Motor neuron (in vitro differentiated cells): ENCODE results near the gene SMAP1. TPM values are rescaled to one million over a fixed set of nuclear protein-coding genes. Genes with fewer than 3 reads are reported as not detected.

Source experiments
- ATAC-seq, 8 experiments: fragments of 200-7000 bp; cut with Tn5 transposase; replicated peaks in 6 of 8; 2 replicates each; pipeline ENCODE4 v1.8.0; 2021; ENCODE audit warnings: mild to moderate bottlenecking in 8 of 8, moderate library complexity in 8 of 8
- H3K27ac ChIP-seq, 2 donors: fragments of 250-450 bp; sonication (Bioruptor Pico); 2 replicates each; pipeline ENCODE4 v1.9.0; 2021; ENCODE audit warnings: antibody characterized with exemption in 2 of 2, mild to moderate bottlenecking in 2 of 2, moderate library complexity in 1 of 2
- H3K4me1 ChIP-seq, 2 donors: fragments of 250-450 bp; sonication (Bioruptor Pico); replicated peaks in 1 of 2; 2 replicates each; pipeline ENCODE4 v1.6.1; 2021; ENCODE audit warnings: antibody characterized with exemption in 2 of 2, mild to moderate bottlenecking in 2 of 2, moderate library complexity in 1 of 2
- H3K4me3 ChIP-seq, 5 donors: fragments of 250-450 bp; sonication (Bioruptor Pico); 2 replicates each; pipeline ENCODE4 v1.9.0; 2021; ENCODE audit warnings: antibody characterized with exemption in 5 of 5, mild to moderate bottlenecking in 5 of 5, moderate library complexity in 4 of 5
- WGBS, 10 experiments: fragments of 450-650 bp; shearing (Covaris generic); methylation state at CpG; one replicate each; pipeline ENCODE4 v1.0.0; 2022; 5-methylcytosine and 5-hydroxymethylcytosine counted together
- in situ Hi-C, 9 experiments: fragments of 400-800 bp; cut with MboI; loops; one replicate each; pipeline ENCODE4 v1.15.0; 2021; ENCODE audit warnings: low sequenced_read_pairs in 9 of 9, low pct_unique_long_range_greater_than_20kb in 2 of 9; ENCODE audit not compliant: unreplicated experiment in 9 of 9
- total RNA-seq, 8 experiments: library from RNA; unstranded; fragments of 300-600 nt; gene quantifications; 2 replicates each; pipeline versions ENCODE4 v1.2.3 to v1.2.4, GENCODE V29; 2022

Gene SMAP1
- total RNA-seq, 8 experiments from 2014 or later: 14.4 to 46.5 (median 31.2) TPM

DNA sequence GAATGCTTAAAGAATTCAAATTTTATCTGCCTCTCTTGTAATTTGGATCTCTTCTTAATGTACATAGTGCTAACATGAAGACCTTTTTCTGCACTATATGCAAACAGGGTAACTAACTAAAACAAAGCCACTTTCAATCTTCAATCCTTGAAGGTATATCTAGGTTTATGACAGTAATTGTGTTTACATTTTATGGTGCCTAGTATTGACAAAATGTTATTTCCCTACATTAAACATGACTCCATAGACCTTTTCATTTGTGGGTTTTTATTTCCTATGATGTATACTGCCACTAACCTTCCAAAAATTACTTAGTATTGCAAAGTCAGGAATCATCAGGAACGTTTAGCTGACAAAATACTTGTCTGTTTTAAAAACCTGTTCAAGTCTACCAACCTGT lies 193.2 kb downstream of the SMAP1 start:
- no peak overlapping the region for H3K4me3 ChIP-seq
- in situ Hi-C loops: loop anchor here in 1 of 9 experiments (25.0 kb wide), 1 partner anchor 324 kb away; no protein-coding TSS in a partner anchor
- H3K27ac ChIP-seq: no peak overlapping the region
- 73 to 100% (median 96%) methylated on average over 1 of the region's 1 CpG for WGBS, 10 experiments
- ATAC-seq: no peak
- H3K4me1 ChIP-seq: peaks cover 5 to 7% of the 10 kb centered on the region in 2 donors

DNA sequence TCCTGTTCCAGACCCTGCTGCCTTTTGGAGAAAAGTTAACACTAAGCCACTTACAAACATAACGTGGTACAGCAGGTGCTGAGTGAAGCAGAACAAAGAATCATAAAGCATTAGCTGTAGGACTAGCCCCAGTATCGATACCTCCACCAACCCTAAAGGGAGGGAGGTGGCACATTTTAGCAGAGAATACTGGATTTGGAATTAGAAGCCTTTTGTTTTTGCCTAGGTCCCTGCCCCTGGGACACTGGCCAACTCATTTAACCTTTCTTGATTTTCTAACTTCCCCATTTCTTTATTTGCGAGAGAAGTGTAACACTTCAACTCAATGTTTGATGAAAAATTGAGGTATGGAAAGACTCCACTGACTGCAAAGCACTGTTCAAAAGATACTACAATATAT lies 195.7 kb downstream of the SMAP1 start:
- in situ Hi-C loops: loop anchor here in 1 of 9 experiments (25.0 kb wide), 1 partner anchor 326 kb away; no protein-coding TSS in a partner anchor
- no peak overlapping the region for H3K4me3 ChIP-seq
- WGBS, 10 experiments: 25 to 100% (median 80%) methylated on average over 1 to 2 of the region's 3 CpGs; no CpG with 5 or more reads in 3 of the 10 experiments
- peaks cover 5 to 7% of the 10 kb centered on the region in 2 donors for H3K4me1 ChIP-seq
- H3K27ac ChIP-seq: no peak overlapping the region
- no peak for ATAC-seq

DNA sequence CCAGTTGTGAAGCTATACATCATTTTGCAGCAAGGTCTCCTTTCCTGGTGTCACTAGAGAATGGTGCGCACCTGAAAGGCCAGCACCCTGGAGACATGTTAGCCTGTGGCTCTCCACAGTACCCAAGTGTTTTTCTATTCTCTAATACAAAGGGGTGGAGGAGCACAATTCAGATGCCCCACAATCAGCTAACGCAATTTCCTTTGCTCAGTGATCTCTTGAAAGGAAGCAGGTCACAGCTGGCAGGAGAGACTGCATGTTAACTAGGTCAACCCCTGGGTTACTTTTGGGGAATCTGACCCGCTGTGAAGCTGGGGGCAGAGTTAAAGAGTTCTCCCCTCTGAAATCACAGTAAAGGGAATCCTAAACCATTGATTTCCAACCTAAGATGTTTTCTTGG lies 196.7 kb downstream of the SMAP1 start:
- Histone ChIP-seq H3K4me3 (no peak overlapping the region), H3K4me1 (peaks cover 5 to 7% of the 10 kb centered on the region in 2 donors), H3K27ac (no peak overlapping the region)
- ATAC-seq: peak in 1 of 8 experiments; percentile 9
- WGBS, 10 experiments: 33 to 79% (median 58%) methylated on average over 1 to 3 of the region's 3 CpGs; no CpG with 5 or more reads in 4 of the 10 experiments
- in situ Hi-C loops: loop anchor here in 1 of 9 experiments (25.0 kb wide), 1 partner anchor 327 kb away; no protein-coding TSS in a partner anchor

GRCh38 chr6:70872469-70872868 lies 204.8 kb downstream of the SMAP1 start:
- no peaks in the 10 kb centered on the region for H3K4me1 ChIP-seq
- in situ Hi-C loops: loop anchor here in 1 of 9 experiments (25.0 kb wide), 1 partner anchor 335 kb away; no protein-coding TSS in a partner anchor
- H3K27ac ChIP-seq: no peak overlapping the region
- ATAC-seq: no peak
- 73 to 100% (median 94%) methylated on average over 1 to 2 of the region's 2 CpGs for whole genome bisulfite sequencing, 10 experiments
- no peak overlapping the region for H3K4me3 ChIP-seq

DNA sequence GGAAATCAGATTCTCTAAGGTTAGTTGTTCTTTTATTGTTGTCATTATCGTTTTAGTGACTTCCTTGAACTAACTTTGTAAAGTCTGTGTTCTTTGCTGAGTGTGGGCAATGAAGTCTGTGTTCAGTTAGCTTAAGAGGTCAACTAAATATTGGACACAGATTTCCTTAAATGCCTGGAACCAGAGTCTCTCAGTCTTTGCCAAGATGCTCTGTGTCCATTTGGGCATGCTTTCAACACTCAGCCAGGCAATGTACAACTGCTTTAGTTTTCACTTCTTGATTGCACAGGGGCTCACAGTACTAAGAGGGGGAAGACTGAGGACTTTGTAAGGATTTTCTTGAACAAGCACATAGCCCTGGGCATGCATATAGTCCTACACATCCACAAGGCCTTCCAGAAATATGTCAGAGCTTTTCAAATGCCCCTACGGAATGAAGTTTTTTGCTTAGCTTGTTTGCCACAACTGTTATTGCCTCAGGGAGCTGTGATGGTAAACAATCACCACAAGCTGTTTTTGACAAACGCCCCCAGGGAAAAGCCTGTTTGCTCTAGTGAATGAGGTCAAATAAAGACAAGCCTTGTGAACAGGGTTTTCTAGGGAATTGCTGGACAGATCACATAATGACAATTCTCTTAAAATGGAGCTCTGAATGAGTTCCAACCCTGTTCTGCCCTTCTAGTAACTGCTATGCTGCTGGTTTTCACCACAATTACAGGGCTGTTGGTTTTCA lies 206.7 kb downstream of the SMAP1 start:
- Histone ChIP-seq H3K4me3 (no peak overlapping the region), H3K4me1 (no peaks in the 10 kb centered on the region), H3K27ac (no peak overlapping the region)
- 16 to 75% (median 41%) methylated on average over 1 to 3 of the region's 3 CpGs; no CpG with 5 or more reads in 2 of the 10 experiments for WGBS, 10 experiments
- in situ Hi-C loops: loop anchor here in 1 of 9 experiments (25.0 kb wide), 1 partner anchor 337 kb away; no protein-coding TSS in a partner anchor
- ATAC-seq: no peak

- H3K4me1 ChIP-seq: no peaks in the 10 kb centered on the region
- H3K27ac ChIP-seq: no peak overlapping the region
- 20 to 100% (median 87%) methylated on average over 1 to 4 of the region's 5 CpGs; no CpG with 5 or more reads in 2 of the 10 experiments for WGBS, 10 experiments
- no peak for ATAC-seq
- H3K4me3 ChIP-seq: no peak overlapping the region
- in situ Hi-C loops: loop anchor here in 2 of 9 experiments (25.0 kb wide), 1 partner anchor 167 kb away; no protein-coding TSS in a partner anchor
These were observed 211.8 kb downstream of the SMAP1 start for GRCh38 chr6:70879496-70879895.

- H3K4me1 ChIP-seq: no peaks in the 10 kb centered on the region
- 0 to 64% (median 48%) methylated on average over 2 to 13 of the region's 17 CpGs; no CpG with 5 or more reads in 1 of the 10 experiments for WGBS, 10 experiments
- H3K4me3 ChIP-seq: no peak overlapping the region
- ATAC-seq: peak; percentile 69 to 94 (median 80)
- in situ Hi-C loops: loop anchor here in 3 of 9 experiments (10.0 to 25.0 kb wide), 2 partner anchors 170 to 172 kb away; no protein-coding TSS in a partner anchor
- H3K27ac ChIP-seq: no peak overlapping the region
These were observed 216.6 kb downstream of the SMAP1 start for GRCh38 chr6:70884074-70884983.

DNA sequence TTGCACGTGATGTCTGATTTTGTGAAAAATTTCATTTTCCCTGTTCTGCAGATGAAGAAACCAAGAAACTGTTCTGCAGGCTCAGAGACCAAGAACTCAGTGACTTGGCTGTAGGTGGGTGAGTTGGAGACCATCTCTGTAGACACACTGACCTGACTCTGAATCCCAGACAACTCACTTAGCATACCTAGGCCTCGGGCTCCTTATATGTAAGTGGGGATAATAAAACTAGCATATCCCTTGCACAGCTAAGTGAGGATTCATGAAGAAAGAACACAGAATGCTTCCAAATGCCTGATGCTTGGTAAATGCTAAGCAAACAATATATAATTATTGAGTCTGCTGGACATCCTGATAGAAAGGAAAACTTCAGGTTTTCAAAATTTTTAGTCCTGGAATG lies 218.4 kb downstream of the SMAP1 start:
- peak in 3 of 8 experiments; percentile 80 to 96 (median 89) for ATAC-seq
- in situ Hi-C loops: loop anchor here in 3 of 9 experiments (10.0 to 25.0 kb wide), 2 partner anchors 171 to 174 kb away; no protein-coding TSS in a partner anchor

DNA sequence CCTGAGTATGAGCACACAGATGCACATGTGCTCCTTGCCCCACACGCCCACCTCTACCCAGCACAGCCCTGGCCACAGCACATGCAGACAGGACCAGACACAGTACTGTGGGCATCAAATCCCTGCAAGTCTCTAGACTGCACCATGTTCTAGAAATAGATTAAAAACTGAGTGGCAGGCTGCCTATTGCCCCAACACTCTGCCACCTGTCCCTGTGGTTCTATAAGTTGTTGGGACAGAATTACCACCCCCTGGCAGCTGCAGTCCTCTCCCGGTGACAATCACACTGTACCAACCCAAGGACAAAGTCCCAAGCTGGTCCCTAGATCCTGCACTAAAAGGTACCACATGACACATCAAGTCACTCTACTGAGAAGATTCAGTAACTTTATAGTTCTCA lies 219.0 kb downstream of the SMAP1 start:
- no peaks in the 10 kb centered on the region for H3K4me1 ChIP-seq
- ATAC-seq: peak in 3 of 8 experiments; percentile 24 to 51 (median 24)
- no peak overlapping the region for H3K4me3 ChIP-seq
- 80 to 100% (median 100%) methylated on average over 1 to 2 of the region's 2 CpGs; no CpG with 5 or more reads in 7 of the 10 experiments for WGBS, 10 experiments
- in situ Hi-C loops: loop anchor here in 3 of 9 experiments (10.0 to 25.0 kb wide), 2 partner anchors 172 to 174 kb away; no protein-coding TSS in a partner anchor
- no peak overlapping the region for H3K27ac ChIP-seq

More for the DNA sequence above, 218.4 kb downstream of the SMAP1 start:
- H3K4me1 ChIP-seq: no peaks in the 10 kb centered on the region
- H3K27ac ChIP-seq: no peak overlapping the region
- no peak overlapping the region for H3K4me3 ChIP-seq
- 0 to 100% (median 81%) methylated on average over 1 to 2 of the region's 2 CpGs; no CpG with 5 or more reads in 4 of the 10 experiments for WGBS, 10 experiments

DNA sequence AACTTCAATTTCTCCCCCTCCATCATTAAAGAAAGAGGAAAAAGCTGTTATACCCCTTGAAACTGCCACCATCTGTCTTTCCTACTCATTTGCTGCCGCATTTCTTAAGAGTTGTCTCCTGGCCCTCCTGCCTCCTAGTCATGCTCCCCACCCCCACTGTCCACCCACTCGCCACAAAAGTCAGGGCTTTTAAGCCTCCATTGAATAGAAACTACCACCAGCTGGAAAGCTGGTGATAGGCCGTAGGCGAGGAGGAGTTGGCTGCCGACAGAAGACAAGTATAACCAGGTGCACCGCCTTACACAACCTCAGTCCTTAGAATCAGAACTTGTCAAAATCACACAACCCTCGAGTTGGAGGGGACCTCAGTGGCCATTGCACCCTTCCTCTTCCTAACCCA lies 221.6 kb downstream of the SMAP1 start:
- H3K27ac ChIP-seq: no peak overlapping the region
- no peak for ATAC-seq
- H3K4me1 ChIP-seq: no peaks in the 10 kb centered on the region
- WGBS, 10 experiments: 17 to 93% (median 70%) methylated on average over 1 to 4 of the region's 7 CpGs; no CpG with 5 or more reads in 1 of the 10 experiments
- no peak overlapping the region for H3K4me3 ChIP-seq
- in situ Hi-C loops: loop anchor here in 3 of 9 experiments (10.0 to 25.0 kb wide), 2 partner anchors 174 to 177 kb away; no protein-coding TSS in a partner anchor

- in situ Hi-C loops: loop anchor here in 2 of 9 experiments (25.0 kb wide), 1 partner anchor 182 kb away; no protein-coding TSS in a partner anchor
- Histone ChIP-seq H3K27ac (no peak overlapping the region), H3K4me3 (no peak overlapping the region), H3K4me1 (no peaks in the 10 kb centered on the region)
- 32 to 100% (median 88%) methylated on average over 1 to 12 of the region's 12 CpGs for WGBS, 10 experiments
- peak in 2 of 8 experiments; percentile 18 to 51 for ATAC-seq
These were observed 226.3 kb downstream of the SMAP1 start for GRCh38 chr6:70894001-70894400.

GRCh38 chr6:70900047-70900446 lies 232.4 kb downstream of the SMAP1 start:
- H3K27ac ChIP-seq: no peak overlapping the region
- in situ Hi-C loops: no loop called here
- no peak overlapping the region for H3K4me3 ChIP-seq
- peak in 3 of 8 experiments; percentile 96 to 98 (median 97) for ATAC-seq
- WGBS, 10 experiments: 17 to 100% (median 58%) methylated on average over 1 to 2 of the region's 2 CpGs; no CpG with 5 or more reads in 4 of the 10 experiments
- peaks cover 0 to 7% of the 10 kb centered on the region in 2 donors for H3K4me1 ChIP-seq
